Gastrocnemius medialis (tissue), 4 donors: ENCODE measurements around the gene APBB2.
A peak's percentile ranks its signal among the peaks of the same experiment; 100 is the strongest.

Experiments used
- POLR2A ChIP-seq, 2 donors: fragments of 450-650 bp; IDR thresholded peaks; one replicate each; pipeline ENCODE4 v1.6.1; 2017; ENCODE audit warnings: antibody characterized with exemption in 2 of 2, mild to moderate bottlenecking in 2 of 2, moderate library complexity in 2 of 2
- TF ChIP-seq, protein P1 (sequence below), 5 experiments: fragments of 450-650 bp in 3 of 5; fragments of 200-600 bp in 2 of 5; sonication (generic) in 2 of 5; IDR thresholded peaks in 4 of 5; conservative IDR thresholded peaks in 1 of 5; 1 replicate in 4 of 5; 2 replicates in 1 of 5; pipeline ENCODE4 v1.5.1; 2016 to 2019; ENCODE audit warnings: antibody characterized with exemption in 5 of 5, mild to moderate bottlenecking in 3 of 5, moderate library complexity in 3 of 5

DNA sequence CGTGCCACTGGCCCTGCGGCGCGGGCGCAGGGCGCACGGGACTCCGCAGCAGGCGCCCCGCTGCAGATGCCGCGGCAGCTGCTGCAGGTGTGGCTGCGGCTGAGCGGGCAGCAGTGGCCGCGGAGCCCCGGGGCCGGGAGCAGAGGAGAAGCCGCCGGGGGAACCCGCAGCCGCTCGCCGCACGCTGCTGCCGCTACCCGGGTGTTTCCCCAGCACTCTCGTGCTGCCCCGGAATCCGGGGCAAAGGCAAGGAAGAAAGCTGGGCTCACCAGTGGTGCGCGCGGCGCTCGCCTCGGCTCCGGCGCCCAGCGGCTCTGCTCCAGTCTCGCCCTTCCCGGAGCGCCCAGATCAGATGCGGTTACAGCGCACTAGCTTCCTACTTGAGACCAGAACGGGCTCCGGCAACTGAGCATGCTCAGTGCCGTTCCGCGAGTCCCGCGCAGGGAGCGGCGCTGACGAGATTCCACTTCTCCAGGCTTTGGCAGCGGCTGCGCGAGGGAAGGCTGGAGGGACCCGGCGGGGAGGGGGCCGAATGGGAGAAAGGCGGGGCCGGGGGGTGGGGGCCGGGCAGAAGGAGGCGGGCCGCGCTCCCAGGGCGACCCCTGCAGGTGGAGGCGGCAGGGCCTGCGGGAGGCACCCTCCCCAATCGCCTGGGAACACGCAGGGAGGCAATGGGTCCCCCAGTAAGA, at the start of gene APBB2:
- TF ChIP-seq, protein P1, sequence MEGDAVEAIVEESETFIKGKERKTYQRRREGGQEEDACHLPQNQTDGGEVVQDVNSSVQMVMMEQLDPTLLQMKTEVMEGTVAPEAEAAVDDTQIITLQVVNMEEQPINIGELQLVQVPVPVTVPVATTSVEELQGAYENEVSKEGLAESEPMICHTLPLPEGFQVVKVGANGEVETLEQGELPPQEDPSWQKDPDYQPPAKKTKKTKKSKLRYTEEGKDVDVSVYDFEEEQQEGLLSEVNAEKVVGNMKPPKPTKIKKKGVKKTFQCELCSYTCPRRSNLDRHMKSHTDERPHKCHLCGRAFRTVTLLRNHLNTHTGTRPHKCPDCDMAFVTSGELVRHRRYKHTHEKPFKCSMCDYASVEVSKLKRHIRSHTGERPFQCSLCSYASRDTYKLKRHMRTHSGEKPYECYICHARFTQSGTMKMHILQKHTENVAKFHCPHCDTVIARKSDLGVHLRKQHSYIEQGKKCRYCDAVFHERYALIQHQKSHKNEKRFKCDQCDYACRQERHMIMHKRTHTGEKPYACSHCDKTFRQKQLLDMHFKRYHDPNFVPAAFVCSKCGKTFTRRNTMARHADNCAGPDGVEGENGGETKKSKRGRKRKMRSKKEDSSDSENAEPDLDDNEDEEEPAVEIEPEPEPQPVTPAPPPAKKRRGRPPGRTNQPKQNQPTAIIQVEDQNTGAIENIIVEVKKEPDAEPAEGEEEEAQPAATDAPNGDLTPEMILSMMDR (IDR thresholded peaks at IDR 0.05 in 4 of 5, conservative IDR thresholded peaks at IDR 0.05 in 1 of 5) = peak; percentile 22 to 89 (median 63)
- peak; percentile 65 to 77 for TF ChIP-seq POLR2A (IDR thresholded peaks at IDR 0.05)
